ENCODE results near the gene FNBP1.
A peak's percentile ranks its signal among the peaks of the same experiment; 100 is the strongest.

Gene FNBP1

DNA sequence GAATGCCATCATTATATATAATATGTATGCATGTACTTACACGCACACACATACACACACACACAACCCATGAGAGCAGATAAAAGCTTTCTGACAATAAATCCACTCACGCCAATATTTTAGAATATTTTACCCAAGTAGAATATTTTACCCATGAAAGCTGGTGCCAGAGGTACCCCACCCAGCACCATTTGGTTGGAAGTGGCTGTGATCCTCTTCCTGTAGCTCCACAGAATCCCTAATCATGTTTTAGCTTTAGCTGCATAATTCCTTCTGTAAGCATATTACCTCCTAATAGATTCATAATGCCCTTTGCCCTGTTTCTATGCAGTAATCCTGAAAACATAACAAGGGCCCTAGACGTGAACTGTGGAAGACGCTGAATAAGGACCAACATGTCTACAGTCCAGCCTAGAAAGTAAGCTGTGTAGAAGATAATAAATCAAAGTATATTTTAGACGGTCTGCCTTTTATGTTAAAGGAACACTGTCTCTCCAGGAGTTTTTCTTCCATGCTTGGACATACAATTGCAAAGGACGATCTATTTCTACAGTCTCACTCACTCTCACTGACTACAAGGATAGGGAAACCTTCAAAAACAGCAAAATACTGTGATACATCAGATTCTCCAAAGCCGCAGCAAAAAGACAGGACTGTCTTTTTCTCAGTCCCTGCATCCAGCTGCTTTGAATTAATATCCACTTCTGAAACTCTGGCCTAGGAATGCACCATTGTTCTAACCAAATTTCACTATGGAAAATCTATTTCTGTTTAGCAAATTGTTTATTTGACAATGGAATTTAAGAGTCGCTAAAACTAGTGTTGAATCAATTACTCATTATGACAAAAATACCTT lies 109.6 kb downstream of the FNBP1 start:
- H3K4me1 ChIP-seq (ENCODE audit: control insufficient read depth, insufficient read depth, low read length), result no peaks in the 10 kb centered on the region
- H3K27ac ChIP-seq (ENCODE audit: extremely low read depth, low read depth, low read length), result no peak overlapping the region
- no peak for TF ChIP-seq ZNF548 (tag by site-specific recombination; IDR thresholded peaks at IDR 0.05)
- TF ChIP-seq ZNF629 (tag by site-specific recombination; IDR thresholded peaks at IDR 0.05), result no peak
- no peak for TF ChIP-seq GLIS2 (tag by site-specific recombination; IDR thresholded peaks at IDR 0.05)
- TF ChIP-seq OVOL3 (tag by site-specific recombination; IDR thresholded peaks at IDR 0.05), result no peak
- no peak for TF ChIP-seq KLF8 (tag by site-specific recombination; IDR thresholded peaks at IDR 0.05)
- TF ChIP-seq ZNF423 (tag by site-specific recombination; IDR thresholded peaks at IDR 0.05), result no peak
- TF ChIP-seq ZNF132 (tag by site-specific recombination; IDR thresholded peaks at IDR 0.05; ENCODE audit: borderline replicate concordance), result no peak
- TF ChIP-seq ZNF843 (tag by site-specific recombination; IDR thresholded peaks at IDR 0.05), result no peak
- TF ChIP-seq ZNF324 (tag by site-specific recombination; IDR thresholded peaks at IDR 0.05), result no peak
- TF ChIP-seq ZNF366 (tag by site-specific recombination; conservative IDR thresholded peaks at IDR 0.05), result no peak
- no peak for TF ChIP-seq ZNF174 (tag by site-specific recombination; IDR thresholded peaks at IDR 0.05)
- TF ChIP-seq GLI2 (tag by site-specific recombination; IDR thresholded peaks at IDR 0.05; ENCODE audit: borderline replicate concordance, low read depth), result no peak
- ChIA-PET CTCF (interaction anchor here (0.6 to 1.6 kb wide), 3 partner anchors 18 to 157 kb away, joined by 3 read pairs; no protein-coding TSS in a partner anchor), POLR2A (no interaction called here)
- no peaks in the 10 kb centered on the region; a peak in 1 of 3 replicates for H3K36me3 ChIP-seq (ENCODE audit: control insufficient read depth in 2 of 2, insufficient read depth in 1 of 2, low read length in 2 of 2)
- no peak overlapping the region for H3K4me3 ChIP-seq (ENCODE audit: low read depth, low read length)
- no peaks in the 10 kb centered on the region for H3K9me3 ChIP-seq (ENCODE audit: control insufficient read depth, insufficient read depth, low read depth, low read length)

DNA sequence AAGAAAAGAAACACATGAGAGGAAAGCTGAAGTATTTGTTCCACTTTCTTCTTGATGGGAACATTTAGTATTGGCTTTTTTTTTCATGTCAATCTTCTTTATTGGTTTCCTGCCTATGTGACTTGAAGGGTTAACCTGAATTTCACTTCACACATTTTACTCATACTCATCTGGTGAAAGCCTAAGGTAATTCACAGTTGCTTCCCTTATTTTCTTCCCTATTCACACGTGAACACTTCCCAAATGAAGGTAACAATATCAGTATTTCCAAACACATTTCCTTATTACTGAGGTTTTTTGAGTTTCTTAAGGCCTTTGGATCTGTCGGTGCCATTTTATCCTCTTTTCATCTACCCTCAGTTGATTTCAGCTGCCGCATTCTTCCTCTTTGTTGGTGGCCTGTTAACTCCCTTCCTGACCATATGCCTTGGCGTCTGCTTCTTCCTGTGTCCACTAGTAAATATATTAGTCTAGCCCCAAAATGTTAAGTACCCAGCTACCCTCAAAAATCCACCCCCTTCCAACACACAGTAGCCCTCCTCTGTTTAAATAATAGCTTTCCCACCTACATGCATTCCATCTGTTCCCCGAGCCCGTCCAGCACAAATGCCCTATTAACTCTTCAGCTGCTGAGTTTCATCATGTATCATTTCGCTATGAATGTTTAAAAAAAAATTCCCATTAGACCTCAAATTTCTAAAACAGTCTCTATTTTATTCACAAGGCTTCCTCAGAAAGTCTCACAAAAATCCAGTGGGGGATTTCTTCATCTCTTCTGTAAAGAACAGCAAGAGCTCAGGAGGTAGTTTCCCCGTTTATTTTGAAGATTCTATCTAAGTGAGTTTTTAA lies 110.5 kb downstream of the FNBP1 start:
- H3K9me3 ChIP-seq (ENCODE audit: control insufficient read depth, insufficient read depth, low read depth, low read length), result no peaks in the 10 kb centered on the region
- CTCF ChIA-PET, result interaction anchor here (0.6 to 1.6 kb wide), 3 partner anchors 18 to 158 kb away, joined by 3 read pairs; no protein-coding TSS in a partner anchor
- peak; percentile 3 for TF ChIP-seq PRDM1 (tag by site-specific recombination; IDR thresholded peaks at IDR 0.05)
- TF ChIP-seq, protein P1, sequence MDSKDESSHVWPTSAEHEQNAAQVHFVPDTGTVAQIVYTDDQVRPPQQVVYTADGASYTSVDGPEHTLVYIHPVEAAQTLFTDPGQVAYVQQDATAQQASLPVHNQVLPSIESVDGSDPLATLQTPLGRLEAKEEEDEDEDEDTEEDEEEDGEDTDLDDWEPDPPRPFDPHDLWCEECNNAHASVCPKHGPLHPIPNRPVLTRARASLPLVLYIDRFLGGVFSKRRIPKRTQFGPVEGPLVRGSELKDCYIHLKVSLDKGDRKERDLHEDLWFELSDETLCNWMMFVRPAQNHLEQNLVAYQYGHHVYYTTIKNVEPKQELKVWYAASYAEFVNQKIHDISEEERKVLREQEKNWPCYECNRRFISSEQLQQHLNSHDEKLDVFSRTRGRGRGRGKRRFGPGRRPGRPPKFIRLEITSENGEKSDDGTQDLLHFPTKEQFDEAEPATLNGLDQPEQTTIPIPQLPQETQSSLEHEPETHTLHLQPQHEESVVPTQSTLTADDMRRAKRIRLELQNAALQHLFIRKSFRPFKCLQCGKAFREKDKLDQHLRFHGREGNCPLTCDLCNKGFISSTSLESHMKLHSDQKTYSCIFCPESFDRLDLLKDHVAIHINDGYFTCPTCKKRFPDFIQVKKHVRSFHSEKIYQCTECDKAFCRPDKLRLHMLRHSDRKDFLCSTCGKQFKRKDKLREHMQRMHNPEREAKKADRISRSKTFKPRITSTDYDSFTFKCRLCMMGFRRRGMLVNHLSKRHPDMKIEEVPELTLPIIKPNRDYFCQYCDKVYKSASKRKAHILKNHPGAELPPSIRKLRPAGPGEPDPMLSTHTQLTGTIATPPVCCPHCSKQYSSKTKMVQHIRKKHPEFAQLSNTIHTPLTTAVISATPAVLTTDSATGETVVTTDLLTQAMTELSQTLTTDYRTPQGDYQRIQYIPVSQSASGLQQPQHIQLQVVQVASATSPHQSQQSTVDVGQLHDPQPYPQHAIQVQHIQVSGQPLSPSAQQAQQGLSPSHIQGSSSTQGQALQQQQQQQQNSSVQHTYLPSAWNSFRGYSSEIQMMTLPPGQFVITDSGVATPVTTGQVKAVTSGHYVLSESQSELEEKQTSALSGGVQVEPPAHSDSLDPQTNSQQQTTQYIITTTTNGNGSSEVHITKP (tag by site-specific recombination; IDR thresholded peaks at IDR 0.05), result no peak
- no peak overlapping the region for H3K27ac ChIP-seq (ENCODE audit: extremely low read depth, low read depth, low read length)
- H3K36me3 ChIP-seq (ENCODE audit: control insufficient read depth in 2 of 2, insufficient read depth in 1 of 2, low read length in 2 of 2), result peaks cover 0 to 2% of the 10 kb centered on the region in 2 experiments; a peak in 2 of 3 replicates
- H3K4me1 ChIP-seq (ENCODE audit: control insufficient read depth, insufficient read depth, low read length), result no peaks in the 10 kb centered on the region
- POLR2A ChIA-PET, result interaction anchor here (0.6 kb wide), 1 partner anchor 153 kb away, joined by 5 read pairs; no protein-coding TSS in a partner anchor
- H3K4me3 ChIP-seq (ENCODE audit: low read depth, low read length), result no peak overlapping the region

DNA sequence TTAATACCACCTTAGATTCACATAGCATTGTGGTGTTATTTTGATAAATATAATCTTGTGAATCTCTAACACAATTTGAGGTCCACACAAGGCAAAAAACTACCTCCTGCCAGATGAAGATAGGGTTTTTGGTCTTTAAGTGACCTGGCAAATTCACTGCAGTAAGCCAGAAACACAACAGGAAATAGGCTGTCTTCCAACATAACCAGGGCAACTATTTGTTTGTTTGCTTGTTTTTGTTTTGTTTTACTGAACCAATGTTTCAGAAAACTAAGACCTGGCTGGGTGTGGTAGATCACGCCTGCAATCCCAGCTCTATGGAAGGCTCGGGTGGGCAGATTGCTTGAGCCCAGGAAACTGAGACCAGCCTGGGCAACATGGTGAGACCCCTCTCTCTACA lies 112.2 kb downstream of the FNBP1 start:
- TF ChIP-seq ZNF211 (tag by site-specific recombination; IDR thresholded peaks at IDR 0.05; ENCODE audit: low read depth) (no peak), ZNF354C (tag by site-specific recombination; IDR thresholded peaks at IDR 0.05; ENCODE audit: borderline replicate concordance, low read depth) (no peak), ZNF791 (tag by site-specific recombination; IDR thresholded peaks at IDR 0.05) (no peak), ZNF558 (tag by site-specific recombination; IDR thresholded peaks at IDR 0.05) (no peak), ZNF623 (tag by site-specific recombination; IDR thresholded peaks at IDR 0.05) (no peak), ZNF335 (tag by site-specific recombination; conservative IDR thresholded peaks at IDR 0.05) (no peak), ZSCAN30 (tag by site-specific recombination; IDR thresholded peaks at IDR 0.05) (no peak)
- TF ChIP-seq, protein P2, sequence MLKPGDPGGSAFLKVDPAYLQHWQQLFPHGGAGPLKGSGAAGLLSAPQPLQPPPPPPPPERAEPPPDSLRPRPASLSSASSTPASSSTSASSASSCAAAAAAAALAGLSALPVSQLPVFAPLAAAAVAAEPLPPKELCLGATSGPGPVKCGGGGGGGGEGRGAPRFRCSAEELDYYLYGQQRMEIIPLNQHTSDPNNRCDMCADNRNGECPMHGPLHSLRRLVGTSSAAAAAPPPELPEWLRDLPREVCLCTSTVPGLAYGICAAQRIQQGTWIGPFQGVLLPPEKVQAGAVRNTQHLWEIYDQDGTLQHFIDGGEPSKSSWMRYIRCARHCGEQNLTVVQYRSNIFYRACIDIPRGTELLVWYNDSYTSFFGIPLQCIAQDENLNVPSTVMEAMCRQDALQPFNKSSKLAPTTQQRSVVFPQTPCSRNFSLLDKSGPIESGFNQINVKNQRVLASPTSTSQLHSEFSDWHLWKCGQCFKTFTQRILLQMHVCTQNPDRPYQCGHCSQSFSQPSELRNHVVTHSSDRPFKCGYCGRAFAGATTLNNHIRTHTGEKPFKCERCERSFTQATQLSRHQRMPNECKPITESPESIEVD (tag by site-specific recombination; IDR thresholded peaks at IDR 0.05), result no peak
- ChIA-PET POLR2A (interaction anchor here (0.6 kb wide), 1 partner anchor 63 kb away, joined by 3 read pairs; no protein-coding TSS in a partner anchor), CTCF (no interaction called here)
- H3K9me3 ChIP-seq (ENCODE audit: control insufficient read depth, insufficient read depth, low read depth, low read length), result no peaks in the 10 kb centered on the region
- H3K4me1 ChIP-seq (ENCODE audit: control insufficient read depth, insufficient read depth, low read length), result no peaks in the 10 kb centered on the region
- peaks cover 3 to 14% of the 10 kb centered on the region in 2 experiments; a peak in 2 of 3 replicates for H3K36me3 ChIP-seq (ENCODE audit: control insufficient read depth in 2 of 2, insufficient read depth in 1 of 2, low read length in 2 of 2)
- no peak overlapping the region for H3K4me3 ChIP-seq (ENCODE audit: low read depth, low read length)
- no peak overlapping the region for H3K27ac ChIP-seq (ENCODE audit: extremely low read depth, low read depth, low read length)
